CD14-positive monocyte (primary cell): ENCODE data around the gene R3HDM2. TPM values are rescaled to one million over a fixed set of nuclear protein-coding genes. Genes with fewer than 3 reads are reported as not detected.

ENCODE experiments used
- DNase-seq, 3 donors: peaks; one replicate each; pipeline ENCODE4 v3.0.0-alpha.2; 2011 to 2022
- H2AFZ ChIP-seq: 2 replicates; pipeline ENCODE4 v1.6.0; 2012; ENCODE audit warnings: mild to moderate bottlenecking, low read depth, low read length, inconsistent platforms; ENCODE audit not compliant: insufficient read depth, poor library complexity, severe bottlenecking
- H3K27ac ChIP-seq, 2 donors: 1 replicate in 1 of 2; 2 replicates in 1 of 2; pipeline ENCODE4 v1.5.1; 2012 to 2013; ENCODE audit warnings: low read length in 2 of 2, control low read depth in 1 of 2, inconsistent platforms in 1 of 2, low read depth in 1 of 2, mild to moderate bottlenecking in 1 of 2
- H3K27me3 ChIP-seq, 2 donors: one replicate each; pipeline versions ENCODE4 v1.6.0 to v1.6.1; 2011 to 2013; ENCODE audit warnings: low read length in 2 of 2; ENCODE audit not compliant: control insufficient read depth in 2 of 2, insufficient read depth in 2 of 2
- H3K36me3 ChIP-seq, 2 donors: replicated peaks in 1 of 2; 1 replicate in 1 of 2; 2 replicates in 1 of 2; pipeline versions ENCODE4 v1.5.1 to v1.6.1; 2012 to 2013; ENCODE audit warnings: low read length in 2 of 2, control low read depth in 1 of 2, inconsistent platforms in 1 of 2, mild to moderate bottlenecking in 1 of 2; ENCODE audit not compliant: insufficient read depth in 2 of 2, control insufficient read depth in 1 of 2
- H3K4me1 ChIP-seq, 2 donors: 1 replicate in 1 of 2; 2 replicates in 1 of 2; pipeline versions ENCODE4 v1.5.1 to v1.6.1; 2012 to 2013; ENCODE audit warnings: low read length in 2 of 2, control low read depth in 1 of 2, inconsistent platforms in 1 of 2, mild to moderate bottlenecking in 1 of 2, moderate library complexity in 1 of 2; ENCODE audit not compliant: insufficient read depth in 2 of 2, control insufficient read depth in 1 of 2
- H3K4me2 ChIP-seq: replicated peaks from 2 replicates; pipeline ENCODE3; 2012; ENCODE audit warnings: low read length, moderate library complexity, mild to moderate bottlenecking; ENCODE audit not compliant: poor library complexity, severe bottlenecking; ENCODE audit errors: extremely low read depth
- H3K4me3 ChIP-seq, 3 experiments: fragments of 200-600 bp in 1 of 3; sonication (generic) in 1 of 3; replicated peaks in 1 of 3; 1 replicate in 2 of 3; 2 replicates in 1 of 3; pipeline ENCODE4 v1.5.1; 2011 to 2013; ENCODE audit warnings: low read length in 3 of 3, mild to moderate bottlenecking in 3 of 3, control low read depth in 2 of 3, low read depth in 2 of 3, inconsistent platforms in 1 of 3, moderate library complexity in 1 of 3
- H3K79me2 ChIP-seq: 2 replicates; pipeline ENCODE4 v1.6.0; 2012; ENCODE audit warnings: mild to moderate bottlenecking, control low read depth, inconsistent platforms, low read length, moderate library complexity; ENCODE audit not compliant: insufficient read depth
- H3K9ac ChIP-seq: 2 replicates; pipeline ENCODE4 v1.6.0; 2017; ENCODE audit warnings: low read length, mild to moderate bottlenecking; ENCODE audit not compliant: insufficient read depth, poor library complexity, severe bottlenecking
- H3K9me3 ChIP-seq, 2 donors: replicated peaks in 1 of 2; 1 replicate in 1 of 2; 2 replicates in 1 of 2; pipeline versions ENCODE4 v1.5.1 to v1.6.1; 2012 to 2013; ENCODE audit warnings: low read length in 2 of 2, control low read depth in 1 of 2; ENCODE audit not compliant: control insufficient read depth in 1 of 2, insufficient read depth in 1 of 2
- H4K20me1 ChIP-seq: 2 replicates; pipeline ENCODE4 v1.6.0; 2012; ENCODE audit warnings: mild to moderate bottlenecking, low read length, control low read depth, moderate library complexity; ENCODE audit not compliant: insufficient read depth
- H3K27ac Mint-ChIP-seq, 7 donors: one replicate each; pipeline ENCODE4 v1.8.0; 2020; ENCODE audit warnings: mild to moderate bottlenecking in 7 of 7, mixed read lengths in 7 of 7, moderate library complexity in 6 of 7, inconsistent platforms in 2 of 7
- H3K27me3 Mint-ChIP-seq, 3 donors: one replicate each; pipeline ENCODE4 v1.8.0; 2021 to 2022; ENCODE audit warnings: low read depth in 3 of 3, mild to moderate bottlenecking in 3 of 3, mixed read lengths in 3 of 3, moderate library complexity in 3 of 3, inconsistent platforms in 1 of 3
- H3K36me3 Mint-ChIP-seq, 2 donors: one replicate each; pipeline ENCODE4 v1.8.0; 2020; ENCODE audit warnings: mixed read lengths in 2 of 2, inconsistent platforms in 1 of 2, mild to moderate bottlenecking in 1 of 2
- H3K4me1 Mint-ChIP-seq: one replicate; pipeline ENCODE4 v1.8.0; 2020; ENCODE audit warnings: mild to moderate bottlenecking, mixed read lengths
- H3K4me3 Mint-ChIP-seq, 2 donors: one replicate each; pipeline ENCODE4 v1.8.0; 2020; ENCODE audit warnings: mild to moderate bottlenecking in 2 of 2, mixed read lengths in 2 of 2, moderate library complexity in 1 of 2
- H3K9me3 Mint-ChIP-seq, 7 donors: one replicate each; pipeline ENCODE4 v1.8.0; 2020 to 2022; ENCODE audit warnings: mixed read lengths in 7 of 7, mild to moderate bottlenecking in 6 of 7, moderate library complexity in 6 of 7, inconsistent platforms in 2 of 7
- CTCF ChIP-seq: fragments of 200-600 bp; IDR thresholded peaks from one replicate; pipeline ENCODE4 v1.8.0; 2022; ENCODE audit warnings: antibody characterized with exemption, mild to moderate bottlenecking
- WGBS: methylation state at CpG from one replicate; pipeline ENCODE4 v1.1.5; 2013; ENCODE audit warnings: missing lambda C conversion rate; ENCODE audit not compliant: insufficient coverage; 5-methylcytosine and 5-hydroxymethylcytosine counted together
- intact Hi-C, 2 donors: fragments of 100-400 bp; cut with micrococcal nuclease; formaldehyde crosslinking; loops; one replicate each; pipeline versions ENCODE4 v1.15.0 to v1.15.1; 2023
- polyA plus RNA-seq, 3 donors: library from polyadenylated mRNA; depleted of rRNA in 1 of 3; unstranded in 2 of 3; stranded (reverse) in 1 of 3; fragments of 300-500 nt in 2 of 3; fragments of >200 nt in 1 of 3; fragmentation: Illumina TruSeq in 2 of 3; gene quantifications; 1 replicate in 2 of 3; 2 replicates in 1 of 3; pipeline ENCODE4 v1.2.3, GENCODE V29; 2012 to 2021

R3HDM2 gene
- polyA plus RNA-seq, 3 donors, result 4.2 to 69.4 (median 7.3) TPM

DNA sequence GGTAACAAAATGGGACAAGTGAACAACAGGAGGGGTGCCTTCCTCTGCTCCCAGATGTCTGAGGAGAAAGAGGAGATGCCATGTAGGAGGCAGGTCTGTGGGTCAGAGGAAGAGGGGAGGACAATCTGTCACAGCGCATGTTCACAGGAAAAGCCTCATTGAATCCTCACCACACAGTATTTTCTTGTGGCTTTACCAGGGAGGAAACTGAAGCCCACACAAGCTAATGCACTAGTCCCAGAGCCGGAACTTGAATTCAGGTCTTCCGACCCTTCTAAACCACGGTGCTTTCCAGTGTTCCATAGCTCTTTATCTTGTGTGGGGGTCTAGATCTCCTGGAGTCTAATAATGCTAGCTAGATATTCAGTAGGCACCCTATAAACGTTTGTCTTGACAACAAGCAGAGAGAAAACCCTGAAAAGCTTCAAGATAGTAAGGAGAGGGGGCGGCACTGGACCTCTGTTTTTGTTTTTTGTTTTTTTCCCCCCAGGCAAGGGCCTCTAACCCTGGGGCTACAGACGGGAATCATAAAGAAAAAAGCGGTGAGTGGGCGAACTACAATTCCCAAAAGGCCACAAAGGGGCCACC is 201.7 kb downstream of the R3HDM2 start:
- H3K4me2 ChIP-seq, result peak overlapping the region; percentile 95
- Mint-ChIP-seq H3K4me1 (peaks cover 54% of the 10 kb centered on the region), H3K27me3 (peaks cover 35 to 49% (median 48%) of the 10 kb centered on the region in 3 donors), H3K27ac (peak overlapping the region; percentile 93 to 99 (median 97)), H3K36me3 (peaks cover 35 to 46% of the 10 kb centered on the region in 2 donors), H3K4me3 (peak overlapping the region; percentile 46 to 90), H3K9me3 (peaks cover 0 to 21% (median 8%) of the 10 kb centered on the region in 7 donors)
- peak overlapping the region; percentile 80 for H3K9ac ChIP-seq
- H3K36me3 ChIP-seq, result peaks cover 29 to 32% of the 10 kb centered on the region in 2 donors
- intact Hi-C loops, result no loop called here
- H3K27ac ChIP-seq, result peak overlapping the region; percentile 85 to 87
- H3K9me3 ChIP-seq, result peaks cover 0 to 14% of the 10 kb centered on the region in 2 donors
- peak overlapping the region; percentile 83 for H2AFZ ChIP-seq
- 0% methylated on average over 4 of the region's 9 CpGs for WGBS
- peaks cover 22% of the 10 kb centered on the region for H3K79me2 ChIP-seq
- peaks cover 41 to 60% of the 10 kb centered on the region in 2 donors for H3K4me1 ChIP-seq
- no peak for DNase-seq
- H3K4me3 ChIP-seq, result peak overlapping the region in 2 of 3 experiments; percentile 68 to 91
- peaks cover 19% of the 10 kb centered on the region for H4K20me1 ChIP-seq
- no peak for TF ChIP-seq CTCF
- peaks cover 31 to 38% of the 10 kb centered on the region in 2 donors for H3K27me3 ChIP-seq

GRCh38 chr12:57227315-57228115 is 203.3 kb downstream of the R3HDM2 start:
- whole genome bisulfite sequencing, result 17% methylated on average over 5 of the region's 8 CpGs
- peaks cover 13% of the 10 kb centered on the region for H4K20me1 ChIP-seq
- peaks cover 52 to 65% (median 64%) of the 10 kb centered on the region in 3 donors for H3K27me3 Mint-ChIP-seq
- H2AFZ ChIP-seq, result no peak overlapping the region
- H3K4me1 Mint-ChIP-seq, result peaks cover 56% of the 10 kb centered on the region
- intact Hi-C loops, result no loop called here
- peaks cover 0 to 23% of the 10 kb centered on the region in 2 donors for H3K9me3 ChIP-seq
- peaks cover 22% of the 10 kb centered on the region for H3K79me2 ChIP-seq
- H3K4me1 ChIP-seq, result peaks cover 41 to 53% of the 10 kb centered on the region in 2 donors
- no peak overlapping the region for H3K27ac Mint-ChIP-seq
- H3K9me3 Mint-ChIP-seq, result peaks cover 0 to 29% (median 13%) of the 10 kb centered on the region in 7 donors
- H3K27ac ChIP-seq, result no peak overlapping the region
- peak overlapping the region in 1 of 2 donors; percentile 88 for H3K4me3 Mint-ChIP-seq
- no peak for TF ChIP-seq CTCF
- peaks cover 48 to 55% of the 10 kb centered on the region in 2 donors for H3K27me3 ChIP-seq
- peak overlapping the region in 1 of 3 experiments; percentile 14 for H3K4me3 ChIP-seq
- H3K4me2 ChIP-seq, result peak overlapping the region; percentile 30
- no peak for DNase-seq
- H3K9ac ChIP-seq, result no peak overlapping the region
- H3K36me3 Mint-ChIP-seq, result peaks cover 22 to 38% of the 10 kb centered on the region in 2 donors
- H3K36me3 ChIP-seq, result peaks cover 13 to 16% of the 10 kb centered on the region in 2 donors
